Neural cell (in vitro differentiated cells): ENCODE measurements around the gene TRMT44. TPM values are rescaled to one million over a fixed set of nuclear protein-coding genes. Genes with fewer than 3 reads are reported as not detected.

ENCODE experiments used
- H2AFZ ChIP-seq: fragments of 200-600, 300-800 bp; sonication (generic), shearing (Covaris generic); 2 replicates; pipeline ENCODE4 v1.6.0; 2014; ENCODE audit warnings: low read depth, mild to moderate bottlenecking, antibody characterized with exemption, low read length, moderate library complexity
- H3F3A ChIP-seq: fragments of 200-600 bp; shearing (Covaris generic); 2 replicates; pipeline ENCODE4 v1.6.1; 2016; ENCODE audit warnings: mild to moderate bottlenecking, moderate library complexity, mixed read lengths, antibody characterized with exemption, low read length; ENCODE audit not compliant: insufficient read depth, poor library complexity, severe bottlenecking
- H3K27ac ChIP-seq: fragments of 200-600, 300-800 bp; sonication (generic), shearing (Covaris generic); 2 replicates; pipeline ENCODE4 v1.5.1; 2014; ENCODE audit warnings: mild to moderate bottlenecking, low read length, moderate library complexity
- H3K27me3 ChIP-seq: fragments of 300-800, 200-600 bp; sonication (generic), shearing (Covaris generic); 2 replicates; pipeline ENCODE4 v1.6.0; 2014; ENCODE audit warnings: mild to moderate bottlenecking, low read depth, low read length, moderate library complexity; ENCODE audit not compliant: insufficient read depth
- H3K36me3 ChIP-seq: fragments of 300-800, 200-600 bp; sonication (generic), shearing (Covaris generic); 2 replicates; pipeline ENCODE4 v1.5.1; 2014; ENCODE audit warnings: mild to moderate bottlenecking, antibody characterized with exemption, low read length, moderate library complexity; ENCODE audit not compliant: insufficient read depth
- H3K4me2 ChIP-seq: fragments of 300-800, 200-600 bp; sonication (generic), shearing (Covaris generic); 2 replicates; pipeline ENCODE4 v1.6.0; 2014; ENCODE audit warnings: mild to moderate bottlenecking, low read length
- H3K4me3 ChIP-seq: fragments of 300-800, 200-600 bp; sonication (generic), shearing (Covaris generic); 2 replicates; pipeline ENCODE4 v1.5.1; 2014; ENCODE audit warnings: mild to moderate bottlenecking, low read length, moderate library complexity
- H3K79me2 ChIP-seq: fragments of 200-600 bp; shearing (Covaris generic); replicated peaks from 2 replicates; pipeline ENCODE4 v1.6.0; 2014; ENCODE audit warnings: mild to moderate bottlenecking, low read length, moderate library complexity; ENCODE audit not compliant: insufficient read depth
- H3K9ac ChIP-seq: fragments of 300-800, 200-600 bp; sonication (generic), shearing (Covaris generic); 2 replicates; pipeline ENCODE4 v1.6.1; 2016; ENCODE audit warnings: mild to moderate bottlenecking, low read length, mixed read lengths
- H3K9me2 ChIP-seq: fragments of 200-600 bp; shearing (Covaris generic); 2 replicates; pipeline ENCODE4 v1.6.1; 2016; ENCODE audit warnings: mild to moderate bottlenecking, low read length, mixed read lengths; ENCODE audit not compliant: insufficient read depth
- H3K9me3 ChIP-seq: fragments of 200-600, 300-800 bp; sonication (generic), shearing (Covaris generic); 2 replicates; pipeline ENCODE4 v1.6.1; 2016; ENCODE audit warnings: mild to moderate bottlenecking, mixed run types, low read length, moderate library complexity, mixed read lengths
- H4K20me1 ChIP-seq: fragments of 200-600 bp; shearing (Covaris generic); 2 replicates; pipeline ENCODE4 v1.6.1; 2016; ENCODE audit warnings: mild to moderate bottlenecking, mixed run types; ENCODE audit not compliant: insufficient read depth
- CTCF ChIP-seq: fragments of 450-650 bp; IDR thresholded peaks from 2 replicates; pipeline ENCODE4 v1.5.1; 2014; ENCODE audit warnings: antibody characterized with exemption, mild to moderate bottlenecking, moderate library complexity; ENCODE audit not compliant: poor library complexity, severe bottlenecking
- EP300 ChIP-seq: fragments of 450-650 bp; conservative IDR thresholded peaks from 2 replicates; pipeline ENCODE4 v1.6.1; 2014; ENCODE audit warnings: antibody characterized with exemption, mild to moderate bottlenecking, moderate library complexity; ENCODE audit not compliant: poor library complexity, severe bottlenecking
- EZH2 ChIP-seq: fragments of 200-600, 300-800 bp; shearing (Covaris generic), sonication (generic); IDR thresholded peaks from 2 replicates; pipeline ENCODE4 v1.6.1; 2014; ENCODE audit warnings: antibody characterized with exemption, low read length, borderline replicate concordance, mild to moderate bottlenecking; ENCODE audit not compliant: insufficient read depth, poor library complexity, severe bottlenecking
- MXI1 ChIP-seq: fragments of 450-650 bp; conservative IDR thresholded peaks from 2 replicates; pipeline ENCODE4 v1.6.1; 2014; ENCODE audit warnings: antibody characterized with exemption, mild to moderate bottlenecking; ENCODE audit not compliant: poor library complexity, severe bottlenecking
- POLR2AphosphoS5 ChIP-seq: IDR thresholded peaks from 2 replicates; pipeline ENCODE4 v1.6.1; 2012
- RAD21 ChIP-seq: fragments of 450-650 bp; conservative IDR thresholded peaks from 2 replicates; pipeline ENCODE4 v1.6.1; 2014; ENCODE audit warnings: antibody characterized with exemption, mild to moderate bottlenecking, moderate library complexity
- SMC3 ChIP-seq: fragments of 450-650 bp; conservative IDR thresholded peaks from 2 replicates; pipeline ENCODE4 v1.6.1; 2014; ENCODE audit warnings: antibody characterized with exemption, mild to moderate bottlenecking, moderate library complexity; ENCODE audit not compliant: poor library complexity
- TAF1 ChIP-seq: IDR thresholded peaks from 2 replicates; pipeline ENCODE4 v1.6.1; 2012; ENCODE audit warnings: low read depth
- polyA plus RNA-seq: library from polyadenylated mRNA; depleted of rRNA; stranded (reverse); fragments of >200 nt; gene quantifications from 2 replicates; pipeline ENCODE4 v1.2.3, GENCODE V29; 2014
- TF ChIP-seq, protein P1 (sequence below): IDR thresholded peaks from 2 replicates; pipeline ENCODE4 v1.6.1; 2012; ENCODE audit warnings: borderline replicate concordance

TRMT44 gene
- polyA plus RNA-seq, 1 donor from 2014 or later, result 20.6 TPM

DNA sequence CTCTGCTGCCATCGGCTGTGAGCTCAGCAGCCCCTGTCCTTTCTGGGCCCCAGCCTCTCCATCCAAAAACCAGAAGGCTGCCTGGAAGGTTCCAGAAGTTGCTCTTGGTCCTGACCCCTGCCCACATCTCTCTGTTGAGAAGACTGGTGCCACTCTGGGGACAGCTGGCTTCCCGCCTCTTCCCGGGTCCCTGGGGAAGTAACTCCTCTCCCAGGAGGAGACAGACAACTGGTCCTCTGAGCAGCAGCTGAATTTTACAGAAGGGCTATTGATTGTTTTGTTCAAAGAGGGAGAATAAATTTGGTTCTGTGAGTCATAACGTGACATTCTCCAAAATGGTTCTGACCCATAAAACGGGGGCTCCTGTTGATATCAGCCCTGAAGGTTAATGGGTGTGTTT is 61.2 kb downstream of the TRMT44 start:
- H3K79me2 ChIP-seq, result no peaks in the 10 kb centered on the region
- no peak overlapping the region for H3K4me3 ChIP-seq
- no peaks in the 10 kb centered on the region for H3K36me3 ChIP-seq
- H4K20me1 ChIP-seq, result no peaks in the 10 kb centered on the region
- no peaks in the 10 kb centered on the region for H3F3A ChIP-seq
- H3K9me3 ChIP-seq, result no peaks in the 10 kb centered on the region
- TF ChIP-seq SMC3, result no peak
- TF ChIP-seq EZH2, result no peak
- no peaks in the 10 kb centered on the region for H3K27me3 ChIP-seq
- no peak overlapping the region for H3K4me2 ChIP-seq
- no peak overlapping the region for H3K27ac ChIP-seq
- no peak overlapping the region for H3K9ac ChIP-seq
- H2AFZ ChIP-seq, result no peak overlapping the region
- H3K9me2 ChIP-seq, result no peaks in the 10 kb centered on the region

GRCh38 chr4:8502371-8502770 is 61.8 kb downstream of the TRMT44 start:
- Histone ChIP-seq H4K20me1 (no peaks in the 10 kb centered on the region), H2AFZ (no peak overlapping the region), H3K9me2 (no peaks in the 10 kb centered on the region), H3K9ac (no peak overlapping the region), H3K79me2 (no peaks in the 10 kb centered on the region), H3K27ac (no peak overlapping the region), H3F3A (no peaks in the 10 kb centered on the region), H3K27me3 (no peaks in the 10 kb centered on the region), H3K4me3 (no peak overlapping the region), H3K36me3 (no peaks in the 10 kb centered on the region), H3K9me3 (no peaks in the 10 kb centered on the region), H3K4me2 (no peak overlapping the region)
- TF ChIP-seq POLR2AphosphoS5, result no peak
- TF ChIP-seq MXI1, result no peak
- TF ChIP-seq, protein P1, sequence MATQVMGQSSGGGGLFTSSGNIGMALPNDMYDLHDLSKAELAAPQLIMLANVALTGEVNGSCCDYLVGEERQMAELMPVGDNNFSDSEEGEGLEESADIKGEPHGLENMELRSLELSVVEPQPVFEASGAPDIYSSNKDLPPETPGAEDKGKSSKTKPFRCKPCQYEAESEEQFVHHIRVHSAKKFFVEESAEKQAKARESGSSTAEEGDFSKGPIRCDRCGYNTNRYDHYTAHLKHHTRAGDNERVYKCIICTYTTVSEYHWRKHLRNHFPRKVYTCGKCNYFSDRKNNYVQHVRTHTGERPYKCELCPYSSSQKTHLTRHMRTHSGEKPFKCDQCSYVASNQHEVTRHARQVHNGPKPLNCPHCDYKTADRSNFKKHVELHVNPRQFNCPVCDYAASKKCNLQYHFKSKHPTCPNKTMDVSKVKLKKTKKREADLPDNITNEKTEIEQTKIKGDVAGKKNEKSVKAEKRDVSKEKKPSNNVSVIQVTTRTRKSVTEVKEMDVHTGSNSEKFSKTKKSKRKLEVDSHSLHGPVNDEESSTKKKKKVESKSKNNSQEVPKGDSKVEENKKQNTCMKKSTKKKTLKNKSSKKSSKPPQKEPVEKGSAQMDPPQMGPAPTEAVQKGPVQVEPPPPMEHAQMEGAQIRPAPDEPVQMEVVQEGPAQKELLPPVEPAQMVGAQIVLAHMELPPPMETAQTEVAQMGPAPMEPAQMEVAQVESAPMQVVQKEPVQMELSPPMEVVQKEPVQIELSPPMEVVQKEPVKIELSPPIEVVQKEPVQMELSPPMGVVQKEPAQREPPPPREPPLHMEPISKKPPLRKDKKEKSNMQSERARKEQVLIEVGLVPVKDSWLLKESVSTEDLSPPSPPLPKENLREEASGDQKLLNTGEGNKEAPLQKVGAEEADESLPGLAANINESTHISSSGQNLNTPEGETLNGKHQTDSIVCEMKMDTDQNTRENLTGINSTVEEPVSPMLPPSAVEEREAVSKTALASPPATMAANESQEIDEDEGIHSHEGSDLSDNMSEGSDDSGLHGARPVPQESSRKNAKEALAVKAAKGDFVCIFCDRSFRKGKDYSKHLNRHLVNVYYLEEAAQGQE, result no peak
- TF ChIP-seq RAD21, result no peak
- no peak for TF ChIP-seq SMC3
- TF ChIP-seq EZH2, result no peak
- no peak for TF ChIP-seq CTCF
- TF ChIP-seq TAF1, result no peak
- TF ChIP-seq EP300, result no peak
